Inferior parietal cortex (tissue), 1 donor: ENCODE results near the gene ZNF770.
A peak's percentile ranks its signal among the peaks of the same experiment; 100 is the strongest.
"Not testable (repeated sequence)": the region's sequence is repeated elsewhere in the genome, so short reads cannot be mapped to it uniquely, and the experiment has no call there.

ENCODE experiments used
- DNase-seq: peaks from one replicate; pipeline ENCODE4 v3.0.0-alpha.2; 2016; ENCODE audit errors: extremely low spot score

The ZNF770 gene

DNA sequence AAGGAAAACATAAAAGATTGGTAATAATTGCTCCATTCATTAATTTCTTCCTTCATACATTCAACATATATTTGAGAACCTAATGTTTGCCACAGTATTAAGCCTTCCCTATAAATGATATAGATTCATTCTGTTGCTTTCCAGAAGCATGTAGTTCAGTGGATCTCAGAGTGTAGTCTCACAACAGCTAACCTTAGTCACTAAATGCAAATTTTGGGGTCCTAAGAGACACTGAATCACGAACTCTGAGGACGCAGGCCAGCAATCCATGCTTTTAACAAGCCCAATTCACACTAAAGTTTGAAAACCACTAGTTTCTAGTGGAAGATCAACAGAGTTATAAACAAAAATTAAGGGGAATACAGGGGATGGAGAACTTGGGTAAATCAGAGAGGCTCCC lies 11.3 kb downstream of the ZNF770 start:
- no peak for DNase-seq

DNA sequence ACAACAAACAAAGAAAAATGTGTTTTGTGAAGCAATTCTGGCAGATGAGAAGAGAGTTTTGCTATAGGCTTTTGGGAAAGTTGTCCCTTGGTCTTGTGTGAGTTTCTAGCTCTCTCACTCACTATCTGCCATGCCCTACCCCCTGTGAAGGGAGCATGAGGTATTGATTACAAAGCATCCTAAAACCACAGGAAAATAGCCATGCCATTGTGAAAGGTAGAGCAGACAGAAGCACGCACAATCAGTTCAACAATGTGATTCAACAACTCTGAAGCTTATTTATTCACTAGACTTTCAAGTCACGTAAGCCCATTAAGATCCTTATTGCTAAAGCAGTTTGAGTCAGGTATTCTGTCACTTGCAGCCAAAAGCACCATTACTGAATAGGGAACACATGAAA lies 12.0 kb downstream of the ZNF770 start:
- no peak for DNase-seq

DNA sequence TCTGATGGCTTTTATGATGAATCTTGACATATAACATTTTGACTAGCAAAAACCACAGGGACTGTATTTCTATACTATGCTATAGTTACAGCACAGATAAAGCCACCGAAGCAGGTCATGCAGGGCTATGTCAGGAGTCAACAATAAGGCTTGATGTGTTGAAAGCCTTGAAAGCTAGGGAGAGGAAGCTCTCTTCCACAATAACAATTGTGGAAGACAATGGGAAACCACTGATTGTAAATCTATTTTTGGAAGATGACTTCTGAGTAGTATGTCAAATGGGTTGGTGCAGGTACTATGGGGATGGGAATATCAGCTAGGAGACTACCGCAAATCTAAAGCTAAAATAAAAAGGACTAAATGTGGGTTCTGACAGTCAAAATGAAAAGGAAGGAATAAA lies 14.6 kb downstream of the ZNF770 start:
- no peak for DNase-seq

DNA sequence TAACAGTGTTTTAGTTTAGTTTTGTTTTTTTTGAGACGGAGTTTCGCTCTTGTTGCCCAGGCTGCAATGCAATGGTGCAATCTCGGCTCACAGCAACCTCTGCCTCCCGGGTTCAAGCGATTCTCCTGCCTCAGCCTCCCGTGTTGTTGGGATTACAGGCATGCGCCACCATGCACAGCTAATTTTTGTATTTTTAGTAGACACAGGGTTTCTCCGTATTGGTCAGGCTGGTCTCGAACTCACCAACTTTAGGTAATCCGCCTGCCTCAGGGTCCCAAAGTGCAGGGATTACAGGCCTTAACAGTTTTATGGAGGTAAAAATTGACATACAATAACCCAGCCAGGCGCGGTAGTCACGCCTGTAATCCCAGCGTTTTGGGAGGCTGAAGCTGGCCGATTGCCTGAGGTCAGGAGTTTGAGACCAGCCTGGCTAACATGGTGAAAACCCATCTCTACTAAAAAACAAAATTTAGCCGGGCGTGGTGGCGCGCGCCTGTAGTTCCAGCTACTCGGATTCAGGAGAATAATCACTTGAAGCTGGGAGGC lies 17.9 kb downstream of the ZNF770 start:
- not testable (repeated sequence) for DNase-seq

DNA sequence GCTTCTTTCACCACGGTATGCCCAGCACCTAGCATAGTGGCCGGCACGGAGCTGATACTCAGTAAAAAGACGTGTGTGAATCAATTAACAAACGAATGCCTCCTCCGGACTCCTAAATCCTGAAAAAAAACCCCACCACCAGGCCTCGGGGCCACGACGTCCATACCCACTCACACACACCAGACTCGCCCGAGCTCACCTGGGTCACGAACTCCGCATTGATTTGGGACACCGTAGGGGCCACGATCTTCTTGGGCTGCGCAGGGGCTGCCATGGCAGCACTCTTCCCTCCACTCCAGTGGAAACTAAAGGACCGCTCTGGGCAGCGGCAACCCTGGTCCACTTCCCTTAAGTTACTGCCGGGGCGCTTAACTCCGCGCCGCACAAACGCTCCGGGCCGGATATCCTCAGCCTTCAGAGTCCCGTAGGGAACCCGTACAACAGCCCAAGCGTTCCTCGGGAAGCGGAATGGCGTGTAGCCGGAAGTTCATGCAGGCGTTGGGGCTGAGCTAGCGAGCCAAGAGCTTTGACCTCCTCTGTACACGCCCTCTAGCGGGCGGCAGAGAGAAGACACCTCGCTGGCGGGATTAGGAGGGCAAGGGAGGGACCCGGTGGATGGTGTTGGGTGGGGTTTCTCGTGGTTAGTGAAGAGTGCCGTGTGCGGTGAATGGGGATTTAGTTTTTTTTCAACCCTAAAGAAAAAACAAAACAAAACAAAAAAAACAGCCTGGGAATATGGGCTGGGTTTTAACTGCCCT lies 18.6 kb downstream of the ZNF770 start, which contains the start of gene AQR:
Gene AQR (minus strand): TSS at position 403 of the 758 bp plus-strand sequence. CDS start 129 bp downstream, at position 274.
- DNase-seq: peak; percentile 98

DNA sequence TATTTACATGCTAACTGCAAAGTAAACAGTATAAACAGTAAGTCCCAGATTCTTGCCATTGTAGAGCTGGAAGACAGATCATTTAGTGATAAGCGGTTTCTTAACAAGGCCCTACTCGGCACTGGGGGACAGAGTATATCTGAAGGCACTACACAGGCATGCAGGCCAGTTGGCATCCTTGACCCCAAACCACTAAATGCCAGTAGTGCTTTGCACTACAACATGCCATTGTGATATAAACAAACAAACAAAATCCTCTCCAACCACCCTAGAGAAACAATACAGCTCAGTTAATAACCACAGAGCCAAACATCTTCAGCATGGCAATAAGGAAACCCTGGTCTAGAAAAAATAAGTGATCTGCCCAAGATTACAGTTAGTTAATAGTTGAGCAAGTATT lies 23.8 kb downstream of the ZNF770 start:
- no peak for DNase-seq

DNA sequence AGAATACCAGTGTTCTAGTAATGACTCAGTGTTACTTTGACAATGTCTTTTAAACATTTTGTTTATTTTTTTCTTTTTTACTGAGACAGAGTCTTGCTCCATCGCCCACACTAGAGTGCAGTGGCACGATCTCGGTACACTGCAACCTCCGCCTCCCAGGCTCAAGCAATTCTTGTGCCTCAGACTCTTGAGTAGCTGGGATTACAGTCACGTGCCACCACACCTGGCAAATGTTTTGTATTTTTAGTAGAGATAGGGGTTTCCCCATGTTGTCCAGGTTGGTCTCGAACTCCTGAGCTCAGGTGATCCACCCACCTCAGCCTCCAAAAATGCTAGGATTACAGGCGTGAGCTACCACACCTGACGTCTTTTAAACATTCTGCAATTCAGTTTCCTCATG lies 34.2 kb downstream of the ZNF770 start:
- DNase-seq: no peak

DNA sequence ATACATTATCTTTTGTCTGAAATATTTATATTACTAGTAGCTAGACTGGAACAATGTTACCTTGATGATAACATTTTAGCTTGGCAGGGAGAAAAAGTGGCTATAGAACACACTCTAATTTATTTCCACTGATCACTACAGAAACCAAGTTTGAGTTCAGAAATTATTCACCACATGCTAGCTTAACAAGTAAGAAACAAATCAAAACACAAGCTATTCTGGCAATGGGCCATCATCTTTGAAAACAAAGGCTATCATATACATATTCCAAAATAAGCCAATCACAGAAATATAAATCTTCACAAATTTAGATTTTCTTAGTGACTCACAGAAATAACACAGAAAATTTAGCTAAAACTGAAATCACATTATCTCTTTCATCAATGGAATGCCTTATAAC lies 35.6 kb downstream of the ZNF770 start:
- DNase-seq: no peak

DNA sequence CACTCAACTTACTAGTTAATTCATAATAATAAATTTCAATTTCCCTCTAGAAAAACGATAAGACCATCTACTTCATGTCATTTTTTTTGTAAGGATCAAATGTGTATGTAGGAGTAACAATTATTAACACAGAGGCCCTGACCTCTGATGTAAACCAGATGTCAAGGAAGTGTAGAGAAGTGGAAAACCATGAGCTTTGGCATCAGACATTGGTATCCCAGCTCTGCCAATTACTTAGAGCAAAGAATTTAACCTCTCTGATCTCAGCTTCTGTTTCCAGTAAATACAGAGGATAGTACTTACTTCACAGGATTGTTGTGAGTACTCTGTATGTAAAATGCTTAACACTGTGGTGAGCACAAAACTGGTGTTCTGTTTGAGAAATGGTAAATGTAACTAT lies 36.1 kb downstream of the ZNF770 start:
- no peak for DNase-seq

DNA sequence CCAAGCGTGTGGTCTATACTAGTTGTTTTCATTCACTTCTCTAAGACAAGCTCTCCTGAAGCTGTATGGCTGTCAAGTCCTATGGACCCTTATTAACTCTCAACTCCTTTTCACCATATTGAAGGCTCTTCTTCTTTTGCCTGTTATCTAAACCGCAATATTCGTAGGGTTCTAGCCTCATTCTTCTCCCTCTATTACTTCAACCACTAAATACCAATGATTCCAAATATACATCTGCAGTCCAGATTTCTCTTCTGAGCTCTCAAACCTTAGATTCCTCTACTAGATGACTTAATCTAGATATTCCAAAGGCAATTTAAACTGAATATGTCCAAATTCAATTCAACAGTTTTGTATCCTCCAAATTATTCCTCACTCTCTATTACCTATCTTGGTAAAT lies 43.2 kb downstream of the ZNF770 start:
- DNase-seq: no peak

DNA sequence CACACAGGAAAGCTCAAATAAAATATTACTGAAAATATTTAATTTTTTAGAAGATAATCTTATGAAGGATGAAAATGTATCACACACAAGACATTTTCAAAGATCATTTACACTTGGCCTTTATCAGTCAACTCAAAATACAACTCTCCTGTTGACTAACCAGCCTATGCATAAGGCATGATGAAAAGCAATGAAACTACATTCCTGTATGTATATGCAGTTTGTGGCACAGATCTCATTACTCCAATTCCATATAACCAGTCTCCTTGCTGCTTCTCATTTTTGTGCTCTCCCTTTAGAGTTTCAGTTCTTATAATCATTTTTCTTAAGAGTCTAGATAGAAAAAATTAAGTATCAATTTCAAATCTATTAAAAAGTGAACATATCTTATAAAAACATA lies 44.4 kb downstream of the ZNF770 start:
- no peak for DNase-seq

DNA sequence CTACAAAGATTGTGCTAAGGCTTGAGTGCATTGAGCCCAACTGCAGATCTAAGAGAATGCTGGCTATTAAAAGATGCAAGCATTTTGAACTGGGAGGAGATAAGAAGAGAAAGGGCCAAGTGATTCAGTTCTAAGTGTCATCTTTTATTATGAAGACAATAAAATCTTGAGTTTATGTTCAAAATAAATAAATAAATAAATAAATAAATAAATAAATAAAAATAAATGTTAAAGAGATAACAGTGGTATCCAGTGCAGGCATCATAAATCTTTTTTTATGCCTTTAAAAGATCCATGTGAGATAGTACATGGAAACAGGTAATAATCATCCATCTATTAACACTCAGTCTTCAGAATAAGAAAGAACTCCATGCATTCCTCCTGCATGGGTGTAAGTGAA lies 44.8 kb downstream of the ZNF770 start:
- not testable (repeated sequence) for DNase-seq

DNA sequence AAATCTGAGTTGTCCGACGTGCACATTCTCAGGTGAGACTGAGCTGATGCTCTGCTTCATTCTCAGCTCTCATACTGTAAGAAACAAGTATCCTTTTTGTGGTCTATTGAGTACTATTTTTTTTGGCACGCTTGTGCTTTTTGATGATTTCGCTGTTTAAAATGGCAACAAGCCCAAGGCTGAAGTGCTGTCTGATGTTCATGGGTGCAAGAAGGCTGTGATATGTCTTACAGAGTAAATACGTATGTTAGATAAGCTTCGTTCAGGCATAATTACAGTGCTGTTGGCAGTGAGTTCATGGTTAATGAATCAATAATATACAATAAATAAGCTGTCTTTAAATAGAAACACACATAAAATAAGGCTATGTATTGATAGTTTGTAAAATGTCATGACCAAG lies 45.7 kb downstream of the ZNF770 start:
- no peak for DNase-seq

DNA sequence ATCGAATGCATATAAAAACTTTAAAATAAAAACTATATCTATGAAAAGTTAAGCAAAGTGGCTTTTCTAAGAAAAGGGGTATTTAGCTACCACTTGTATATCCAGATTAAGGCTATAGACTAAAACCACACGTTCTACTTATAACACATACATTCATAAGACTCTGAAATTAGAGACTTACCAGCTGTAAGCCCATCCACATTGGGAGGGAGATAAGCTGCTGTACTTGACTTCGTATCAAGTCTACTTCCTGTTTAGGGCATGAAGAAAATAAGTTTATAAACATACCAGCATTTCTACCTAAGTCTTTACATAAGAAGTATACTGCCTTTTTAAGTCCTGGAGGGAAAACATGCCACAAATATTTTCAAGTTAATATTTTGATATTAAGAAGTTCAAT lies 46.3 kb downstream of the ZNF770 start:
- no peak for DNase-seq

DNA sequence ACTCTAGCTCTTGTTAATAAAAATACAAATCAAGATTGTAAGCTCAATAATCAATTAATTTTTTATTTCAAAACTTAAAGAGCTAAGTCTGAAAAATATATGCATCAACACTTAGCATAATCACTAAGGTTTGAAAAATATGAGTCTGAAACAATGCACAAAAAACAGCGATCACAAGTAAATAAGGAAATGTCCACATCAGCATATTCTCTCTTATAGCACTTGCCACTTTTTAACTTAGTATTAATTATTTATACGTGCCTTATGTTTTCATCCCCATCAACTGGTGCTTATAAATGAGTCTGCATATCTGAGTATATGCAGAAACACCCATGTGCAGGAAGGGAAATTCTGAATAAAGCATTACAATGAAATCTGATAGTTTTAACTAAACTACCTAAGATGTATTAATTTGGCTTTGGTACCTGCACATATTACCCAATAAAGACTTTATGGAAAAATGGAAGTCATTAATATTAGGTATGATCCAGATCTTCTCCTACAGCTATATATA lies 46.8 kb downstream of the ZNF770 start:
- DNase-seq: no peak

DNA sequence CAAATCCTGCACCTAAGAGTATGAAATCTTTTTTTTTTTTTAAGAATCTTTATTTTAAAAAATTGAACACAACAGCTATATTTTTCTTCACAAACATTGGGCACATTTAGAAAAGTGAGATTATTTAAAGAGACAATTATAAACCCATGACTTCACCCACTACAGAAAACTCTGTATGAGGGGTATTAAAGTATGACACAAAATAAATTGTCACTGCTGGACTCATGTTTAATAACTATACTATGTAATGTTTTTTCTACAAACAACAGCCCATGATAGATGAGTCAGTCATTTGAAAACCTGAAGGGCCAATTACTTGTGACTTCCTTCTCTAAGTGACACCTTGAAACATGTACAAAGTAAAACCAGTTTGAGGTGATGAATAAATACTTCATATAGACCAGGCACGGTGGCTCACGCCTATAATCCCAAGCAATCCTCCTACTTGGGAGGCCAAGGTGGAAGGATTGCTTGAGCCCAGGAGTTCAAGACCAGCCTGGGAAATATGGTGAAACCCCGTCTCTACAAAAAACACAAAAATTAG lies 54.6 kb downstream of the ZNF770 start:
- no peak for DNase-seq

DNA sequence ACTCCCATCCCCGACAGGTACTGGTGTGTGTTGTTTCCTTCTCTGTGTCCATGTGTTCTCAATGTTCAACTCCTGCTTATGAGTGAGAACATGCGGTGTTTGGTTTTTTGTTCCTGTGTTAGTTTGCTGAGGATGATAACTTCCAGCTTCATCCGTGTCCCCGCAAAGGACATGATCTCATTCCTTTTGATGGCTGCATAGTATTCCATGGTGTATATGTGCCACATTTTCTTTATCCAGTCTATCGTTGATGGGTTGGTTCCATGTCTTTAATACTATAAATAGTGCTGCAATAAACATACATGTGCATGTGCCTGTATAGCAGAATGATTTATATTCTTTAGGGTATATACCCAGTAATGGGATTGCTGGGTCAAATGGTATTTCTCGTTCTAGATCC lies 59.7 kb downstream of the ZNF770 start:
- DNase-seq: not testable (repeated sequence)
